HG03060 (cell line): Measurements from ENCODE around the gene ACBD6.
"Not testable (repeated sequence)": the region's sequence is repeated elsewhere in the genome, so short reads cannot be mapped to it uniquely, and the experiment has no call there.

Experiments
- ATAC-seq: cut with Tn5 transposase; IDR thresholded peaks from one replicate; pipeline ENCODE4 v1.9.1; 2021; ENCODE audit warnings: low read depth, moderate number of reproducible peaks; ENCODE audit not compliant: unreplicated experiment

Gene ACBD6

DNA sequence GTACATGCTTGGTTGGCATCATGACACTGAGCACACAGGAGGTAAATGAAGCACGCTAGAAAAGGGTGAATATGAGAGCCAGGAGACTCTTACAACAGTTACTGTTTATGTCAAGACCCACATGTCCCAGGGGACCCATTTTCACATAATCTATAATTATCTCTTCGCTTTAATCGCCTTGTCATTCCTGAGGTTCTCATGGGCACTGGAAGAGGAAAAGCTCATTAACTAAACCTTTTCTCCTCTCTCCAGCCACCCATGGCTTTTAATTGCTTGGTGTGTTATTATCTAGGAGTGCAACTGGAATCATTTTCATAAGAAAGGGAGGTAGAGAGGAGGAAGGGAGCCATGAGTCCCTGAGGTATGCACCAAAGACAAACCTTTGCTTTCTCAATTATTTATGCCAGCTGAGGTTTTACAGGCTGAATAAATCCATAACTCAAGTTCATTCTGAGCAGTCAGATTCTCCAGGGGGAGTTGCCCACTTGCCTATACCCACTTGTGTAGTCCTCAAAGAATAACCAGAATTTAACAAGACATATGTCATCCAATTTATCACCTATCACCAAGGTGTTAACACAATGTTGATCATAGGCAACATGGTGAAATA, 77.4 kb downstream of the ACBD6 start:
- no peak for ATAC-seq

DNA sequence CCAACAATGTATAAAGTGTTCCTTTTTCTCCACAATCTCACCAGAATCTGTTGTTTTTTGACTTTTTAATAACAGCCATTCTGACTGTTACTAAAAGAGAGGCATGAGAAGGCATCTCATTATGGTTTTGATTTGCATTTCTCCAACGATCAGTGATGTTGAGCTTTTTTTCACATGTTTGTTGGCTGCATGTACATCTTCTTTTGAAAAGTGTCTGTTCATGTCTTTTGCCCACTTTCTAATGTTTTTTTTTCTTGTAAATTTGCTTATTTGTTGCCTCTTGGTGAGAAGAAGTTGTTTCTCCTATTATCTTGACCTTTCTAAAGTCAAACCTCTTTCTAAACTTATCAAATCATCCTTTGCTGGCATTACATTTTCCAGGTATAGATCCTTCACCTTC, 80.8 kb downstream of the ACBD6 start:
- ATAC-seq = no peak

DNA sequence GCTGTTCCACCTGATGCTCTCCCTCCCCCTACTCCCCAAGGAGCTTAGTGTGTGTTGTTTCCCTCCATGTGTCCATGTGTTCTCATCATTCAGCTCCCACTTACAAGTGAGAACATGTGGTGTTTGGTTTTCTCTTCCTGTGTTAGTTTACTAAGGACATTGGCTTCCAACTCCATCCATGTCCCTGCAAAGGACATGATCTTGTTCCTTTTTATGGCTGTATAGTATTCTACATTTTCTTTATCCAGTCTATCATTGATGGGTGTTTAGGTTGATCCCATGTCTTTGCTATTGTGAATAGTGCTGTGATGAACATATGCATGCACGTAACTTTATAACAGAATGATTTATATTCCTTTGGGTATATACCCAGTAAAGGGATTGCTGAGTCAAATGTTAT, 81.2 kb downstream of the ACBD6 start:
- ATAC-seq = not testable (repeated sequence)

GRCh38 chr1:180415985-180416633, 86.3 kb downstream of the ACBD6 start:
- ATAC-seq = no peak

DNA sequence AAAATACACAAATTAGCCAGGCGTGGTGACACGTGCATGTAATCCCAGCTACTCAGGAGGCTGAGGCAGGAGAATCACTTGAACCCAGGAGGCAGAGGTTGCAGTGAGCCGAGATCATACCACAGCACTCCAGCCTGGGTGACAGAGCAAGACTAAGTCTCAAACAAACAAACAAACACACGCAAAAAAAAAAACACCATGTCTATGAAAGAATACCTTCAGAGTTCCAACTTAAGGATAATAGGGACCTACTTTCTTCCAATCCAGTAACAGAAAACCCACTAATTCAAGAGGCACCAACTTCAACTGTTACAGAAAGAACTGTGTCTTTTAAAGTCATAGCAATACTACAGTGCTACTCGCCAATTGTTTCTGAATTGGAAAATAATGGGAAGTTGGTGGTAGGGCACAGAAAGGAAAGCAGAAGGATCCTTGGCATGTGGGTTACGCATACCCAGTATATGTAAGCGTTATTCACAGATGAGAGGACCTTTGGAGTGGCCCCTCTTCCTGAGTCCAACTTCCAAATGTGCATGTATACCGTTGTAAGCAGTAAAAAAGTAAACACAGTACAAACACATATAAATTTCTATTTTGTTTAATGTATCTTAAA, 87.0 kb downstream of the ACBD6 start:
- ATAC-seq = no peak

- ATAC-seq = no peak
Measured at GRCh38 chr1:180412583-180412982, 89.8 kb downstream of the ACBD6 start.

GRCh38 chr1:180408128-180408527, 94.2 kb downstream of the ACBD6 start:
- not testable (repeated sequence) for ATAC-seq

GRCh38 chr1:180407051-180407450, 95.3 kb downstream of the ACBD6 start:
- no peak for ATAC-seq

- ATAC-seq = no peak
Measured at GRCh38 chr1:180402551-180402950, 99.8 kb downstream of the ACBD6 start.

GRCh38 chr1:180402001-180402400, 100.4 kb downstream of the ACBD6 start:
- ATAC-seq = no peak

DNA sequence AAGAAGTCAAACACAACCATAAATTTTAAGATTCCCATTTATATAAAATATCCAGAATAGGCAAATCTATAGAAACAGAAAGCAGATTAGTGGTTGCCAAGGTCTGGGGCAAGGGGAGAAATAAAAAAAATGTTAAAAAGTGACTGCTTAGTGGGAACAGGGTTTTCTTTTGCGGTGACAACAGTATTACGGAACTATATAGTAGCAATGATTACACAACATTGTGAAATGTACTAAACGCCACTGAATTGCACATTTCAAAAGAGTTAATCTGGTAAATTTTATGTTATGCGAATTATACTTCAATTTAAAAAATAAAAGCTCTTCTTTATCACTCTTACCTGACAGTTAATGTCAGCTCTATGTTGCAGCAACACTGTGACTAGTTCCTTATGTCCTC, 105.2 kb downstream of the ACBD6 start:
- no peak for ATAC-seq

- no peak for ATAC-seq
Measured at GRCh38 chr1:180392427-180393145, 109.8 kb downstream of the ACBD6 start.

DNA sequence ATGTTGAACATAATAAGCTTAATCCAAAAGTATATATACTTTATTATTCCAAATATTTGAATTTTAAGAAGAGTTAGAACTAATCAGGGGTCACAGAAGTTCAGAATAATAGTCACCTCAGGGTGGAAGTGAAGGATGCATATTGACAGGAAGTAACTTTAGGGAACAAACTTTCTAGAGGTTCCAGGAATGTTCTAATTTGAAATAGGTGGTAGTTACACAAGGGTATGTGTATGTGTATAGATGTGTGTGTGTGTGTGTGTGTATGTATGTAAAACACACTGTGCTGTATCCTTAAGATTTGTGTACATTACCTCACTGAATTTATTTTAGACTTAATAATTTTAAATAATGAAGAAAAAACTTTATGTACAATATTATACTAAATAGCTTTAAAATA, 110.4 kb downstream of the ACBD6 start:
- no peak for ATAC-seq

DNA sequence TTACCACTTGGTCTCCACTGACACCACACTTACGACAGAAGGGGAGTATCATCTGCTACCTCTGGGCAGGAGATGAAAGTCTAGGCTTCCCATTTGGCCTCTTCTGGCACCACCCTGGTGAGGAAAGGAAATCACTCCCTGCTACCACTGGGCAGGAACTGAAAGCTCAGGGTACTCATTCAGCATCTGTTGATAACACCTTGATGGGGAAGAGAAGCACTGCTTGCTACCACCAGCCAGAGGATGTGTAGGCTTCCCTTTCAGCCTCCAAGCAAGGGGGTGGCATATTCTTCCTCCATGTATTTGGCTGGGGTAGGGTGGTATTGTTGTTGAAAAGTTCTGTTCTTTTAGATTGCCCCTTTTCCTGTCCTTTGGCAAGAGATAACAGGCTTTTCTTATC, 115.0 kb downstream of the ACBD6 start:
- no peak for ATAC-seq

- no peak for ATAC-seq
Measured at GRCh38 chr1:180386745-180387367, 115.5 kb downstream of the ACBD6 start.

DNA sequence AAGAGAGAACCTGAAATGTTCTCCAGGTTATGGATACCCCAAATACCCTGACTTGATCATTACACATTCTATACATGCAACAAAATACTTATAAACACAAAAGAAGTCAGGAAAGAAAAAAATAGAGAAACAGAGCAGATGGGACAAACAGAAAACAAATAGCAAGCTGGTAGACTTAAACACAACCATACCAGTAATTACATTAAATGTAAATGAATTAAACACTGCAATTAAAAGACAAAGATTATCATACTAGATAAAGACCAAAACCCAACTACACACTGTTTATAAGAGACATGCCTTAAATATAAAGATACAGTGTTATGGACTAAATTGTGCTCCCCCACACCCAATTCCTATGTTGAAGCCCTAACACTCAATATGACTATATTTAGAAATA, 117.2 kb downstream of the ACBD6 start:
- no peak for ATAC-seq

DNA sequence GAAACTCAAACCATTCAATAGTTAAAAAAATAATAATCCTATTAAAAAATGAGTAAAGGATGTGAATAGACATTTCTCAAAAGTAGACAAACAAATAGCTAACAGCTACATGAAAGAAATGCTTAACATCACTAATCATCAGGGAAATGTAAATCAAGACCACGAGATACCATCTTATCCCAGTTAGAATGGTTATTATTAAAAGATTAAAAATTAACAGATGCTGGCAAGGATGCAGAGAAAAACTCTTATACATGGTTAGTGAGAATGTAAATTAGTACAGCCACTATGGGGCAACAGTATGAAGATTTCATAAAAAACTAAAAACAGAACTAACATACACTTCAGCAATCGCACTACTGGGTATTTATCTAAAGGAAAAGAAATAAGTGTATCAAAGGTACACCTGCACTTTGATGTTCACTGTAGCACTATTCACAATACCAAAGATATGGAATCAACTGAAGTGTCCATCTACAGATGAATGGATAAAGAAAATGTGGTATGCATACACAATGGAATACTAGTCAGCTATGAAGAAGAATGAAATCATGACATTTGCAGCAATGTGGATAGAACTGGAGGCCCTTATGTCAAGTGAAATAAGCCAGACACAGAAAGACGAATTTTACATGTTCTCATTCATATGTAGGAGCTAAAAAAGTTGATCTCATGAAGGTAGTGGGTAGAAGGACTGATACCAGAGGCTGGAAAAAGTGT, 117.9 kb downstream of the ACBD6 start:
- no peak for ATAC-seq

GRCh38 chr1:180382326-180383115, 119.9 kb downstream of the ACBD6 start:
- no peak for ATAC-seq

GRCh38 chr1:180381184-180381580, 121.2 kb downstream of the ACBD6 start:
- no peak for ATAC-seq
